GM21529 (cell line): ENCODE data around the gene PLIN1.

Experiments
- ATAC-seq: cut with Tn5 transposase; IDR thresholded peaks from one replicate; pipeline ENCODE4 v1.9.1; 2021; ENCODE audit not compliant: unreplicated experiment

PLIN1 gene

GRCh38 chr15:89654847-89655805, 24.0 kb downstream of the PLIN1 start, which contains the start of gene KIF7:
Gene KIF7, minus strand, starts transcription at chr15:89655467. Its CDS starts 2,537 bp downstream, at chr15:89652930.
- no peak for ATAC-seq

- ATAC-seq = no peak
These were observed 24.8 kb downstream of the PLIN1 start for GRCh38 chr15:89654301-89654761.

GRCh38 chr15:89653578-89653977, 25.6 kb downstream of the PLIN1 start:
- ATAC-seq = no peak

- ATAC-seq = no peak
These were observed 26.5 kb downstream of the PLIN1 start for GRCh38 chr15:89652666-89653065.

- no peak for ATAC-seq
These were observed 27.0 kb downstream of the PLIN1 start for GRCh38 chr15:89652131-89652530.

- no peak for ATAC-seq
These were observed 29.5 kb downstream of the PLIN1 start for GRCh38 chr15:89649716-89650115.

GRCh38 chr15:89649013-89649625, 30.0 kb downstream of the PLIN1 start:
- ATAC-seq = no peak

GRCh38 chr15:89648106-89649012, 30.8 kb downstream of the PLIN1 start:
- ATAC-seq = no peak

GRCh38 chr15:89647191-89647851, 31.8 kb downstream of the PLIN1 start:
- ATAC-seq = no peak

- ATAC-seq = no peak
These were observed 32.6 kb downstream of the PLIN1 start for GRCh38 chr15:89646416-89647141.

- no peak for ATAC-seq
These were observed 33.5 kb downstream of the PLIN1 start for GRCh38 chr15:89645680-89646079.

GRCh38 chr15:89642106-89642505, 37.1 kb downstream of the PLIN1 start:
- no peak for ATAC-seq

GRCh38 chr15:89641053-89641452, 38.1 kb downstream of the PLIN1 start:
- ATAC-seq = no peak

- ATAC-seq = no peak
These were observed 38.9 kb downstream of the PLIN1 start for GRCh38 chr15:89640245-89640644.

GRCh38 chr15:89633585-89633984, 45.6 kb downstream of the PLIN1 start:
- ATAC-seq = no peak

GRCh38 chr15:89632563-89633430, 46.4 kb downstream of the PLIN1 start:
- no peak for ATAC-seq

- no peak for ATAC-seq
These were observed 47.3 kb downstream of the PLIN1 start for GRCh38 chr15:89631902-89632264.

GRCh38 chr15:89630974-89631901, 47.9 kb downstream of the PLIN1 start:
- ATAC-seq = no peak
